ENCODE results near the gene HOXB8.

GRCh38 chr17:48605991-48606891, 8.9 kb downstream of the HOXB8 start:
- TF ChIP-seq ZNF384 (IDR thresholded peaks at IDR 0.05) = no peak
- no peak for TF ChIP-seq FOXK2 (IDR thresholded peaks at IDR 0.05)
- TF ChIP-seq FOXM1 (IDR thresholded peaks at IDR 0.05; ENCODE audit: borderline replicate concordance) = no peak
- TF ChIP-seq BHLHE40 (IDR thresholded peaks at IDR 0.05; ENCODE audit: borderline replicate concordance) = no peak
- no peak for TF ChIP-seq LEF1 (IDR thresholded peaks at IDR 0.05; ENCODE audit: borderline replicate concordance)
- TF ChIP-seq L3MBTL2 (conservative IDR thresholded peaks at IDR 0.05) = no peak
- no peak for TF ChIP-seq FOXA1 (IDR thresholded peaks at IDR 0.05)
- no peak for TF ChIP-seq ELF4 (IDR thresholded peaks at IDR 0.05)
